Astrocyte (in vitro differentiated cells and primary cell): ENCODE results near the gene SLC6A1.

Experiments
- EZH2 ChIP-seq: IDR thresholded peaks from 2 replicates; pipeline ENCODE4 v1.6.1; 2012; ENCODE audit warnings: mild to moderate bottlenecking, low read length, inconsistent platforms; ENCODE audit not compliant: insufficient read depth
- TF ChIP-seq, protein P1 (sequence below): IDR thresholded peaks from 2 replicates; pipeline ENCODE4 v1.5.1; 2011; ENCODE audit warnings: low read depth, mild to moderate bottlenecking, inconsistent platforms, low read length, moderate library complexity; ENCODE audit not compliant: insufficient read depth

GRCh38 chr3:10992017-10992942 is at the start of gene SLC6A1:
- TF ChIP-seq, protein P1, sequence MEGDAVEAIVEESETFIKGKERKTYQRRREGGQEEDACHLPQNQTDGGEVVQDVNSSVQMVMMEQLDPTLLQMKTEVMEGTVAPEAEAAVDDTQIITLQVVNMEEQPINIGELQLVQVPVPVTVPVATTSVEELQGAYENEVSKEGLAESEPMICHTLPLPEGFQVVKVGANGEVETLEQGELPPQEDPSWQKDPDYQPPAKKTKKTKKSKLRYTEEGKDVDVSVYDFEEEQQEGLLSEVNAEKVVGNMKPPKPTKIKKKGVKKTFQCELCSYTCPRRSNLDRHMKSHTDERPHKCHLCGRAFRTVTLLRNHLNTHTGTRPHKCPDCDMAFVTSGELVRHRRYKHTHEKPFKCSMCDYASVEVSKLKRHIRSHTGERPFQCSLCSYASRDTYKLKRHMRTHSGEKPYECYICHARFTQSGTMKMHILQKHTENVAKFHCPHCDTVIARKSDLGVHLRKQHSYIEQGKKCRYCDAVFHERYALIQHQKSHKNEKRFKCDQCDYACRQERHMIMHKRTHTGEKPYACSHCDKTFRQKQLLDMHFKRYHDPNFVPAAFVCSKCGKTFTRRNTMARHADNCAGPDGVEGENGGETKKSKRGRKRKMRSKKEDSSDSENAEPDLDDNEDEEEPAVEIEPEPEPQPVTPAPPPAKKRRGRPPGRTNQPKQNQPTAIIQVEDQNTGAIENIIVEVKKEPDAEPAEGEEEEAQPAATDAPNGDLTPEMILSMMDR: no peak
- peak; percentile 55 for TF ChIP-seq EZH2
